Prostate gland (tissue), 2 donors: ENCODE results near the gene RADIL. TPM values are rescaled to one million over a fixed set of nuclear protein-coding genes. Genes with fewer than 3 reads are reported as not detected.

Experiments
- DNase-seq: peaks from one replicate; pipeline ENCODE4 v3.0.0-alpha.2; 2019; ENCODE audit warnings: low spot score
- H3K27ac ChIP-seq, 2 donors: fragments of 200-600 bp; sonication (generic); 2 replicates each; pipeline ENCODE4 v1.5.1; 2017 to 2019
- H3K27me3 ChIP-seq: fragments of 200-600 bp; sonication (generic); replicated peaks from 2 replicates; pipeline ENCODE4 v1.5.1; 2019; ENCODE audit not compliant: insufficient read depth
- H3K36me3 ChIP-seq, 2 donors: fragments of 200-600 bp; sonication (generic); 1 replicate in 1 of 2; 2 replicates in 1 of 2; pipeline versions ENCODE4 v1.5.1 to v1.8.1; 2017 to 2019
- H3K4me1 ChIP-seq: fragments of 200-600 bp; sonication (generic); replicated peaks from 2 replicates; pipeline ENCODE4 v1.5.1; 2019
- H3K4me3 ChIP-seq, 2 donors: fragments of 200-600 bp; sonication (generic); 2 replicates each; pipeline ENCODE4 v1.5.1; 2017 to 2019
- H3K9me3 ChIP-seq: fragments of 200-600 bp; sonication (generic); 2 replicates; pipeline ENCODE4 v1.5.1; 2017
- CTCF ChIP-seq, 4 experiments: fragments of 200-600 bp in 2 of 4; fragments of 450-650 bp in 2 of 4; sonication (generic) in 2 of 4; IDR thresholded peaks; 1 replicate in 3 of 4; 2 replicates in 1 of 4; pipeline ENCODE4 v1.5.1; 2016 to 2019; ENCODE audit warnings: antibody characterized with exemption in 4 of 4, mild to moderate bottlenecking in 2 of 4, moderate library complexity in 2 of 4
- POLR2A ChIP-seq: fragments of 450-650 bp; IDR thresholded peaks from one replicate; pipeline ENCODE4 v1.6.1; 2016; ENCODE audit warnings: antibody characterized with exemption, mild to moderate bottlenecking
- POLR2AphosphoS5 ChIP-seq: sonication (generic); formaldehyde crosslinking; IDR thresholded peaks from one replicate; pipeline ENCODE4 v1.6.1; 2017; ENCODE audit warnings: antibody characterized with exemption
- WGBS: methylation state at CpG from one replicate; pipeline ENCODE4 v1.1.5; 2018; 5-methylcytosine and 5-hydroxymethylcytosine counted together
- intact Hi-C: fragments of 100-400 bp; cut with DNase I; formaldehyde crosslinking; loops from one replicate; pipeline ENCODE4 v1.14.2; 2022
- total RNA-seq, 2 donors: library from RNA; depleted of rRNA; stranded (reverse); fragments of >200 nt; gene quantifications; one replicate each; pipeline ENCODE4 v1.1.0, GENCODE V29; 2016

The RADIL gene
- total RNA-seq, 2 donors from 2014 or later = 1.8 to 12.0 TPM

- 57% methylated on average over 1 of the region's 1 CpG for WGBS
- no peaks in the 10 kb centered on the region for H3K27me3 ChIP-seq
- TF ChIP-seq POLR2AphosphoS5 (no peak), CTCF (IDR thresholded peaks at IDR 0.05) (no peak), POLR2A (no peak)
- no peak for DNase-seq
- H3K4me3 ChIP-seq = no peak overlapping the region
- H3K9me3 ChIP-seq = no peaks in the 10 kb centered on the region
- no peaks in the 10 kb centered on the region for H3K4me1 ChIP-seq
- H3K27ac ChIP-seq = no peak overlapping the region
- intact Hi-C loops = loop anchor here (10.0 kb wide), 1 partner anchor 55 kb away; no protein-coding TSS in a partner anchor
- H3K36me3 ChIP-seq = no peaks in the 10 kb centered on the region
Observed at GRCh38 chr7:4889682-4890081, 6.2 kb upstream of the RADIL start.

DNA sequence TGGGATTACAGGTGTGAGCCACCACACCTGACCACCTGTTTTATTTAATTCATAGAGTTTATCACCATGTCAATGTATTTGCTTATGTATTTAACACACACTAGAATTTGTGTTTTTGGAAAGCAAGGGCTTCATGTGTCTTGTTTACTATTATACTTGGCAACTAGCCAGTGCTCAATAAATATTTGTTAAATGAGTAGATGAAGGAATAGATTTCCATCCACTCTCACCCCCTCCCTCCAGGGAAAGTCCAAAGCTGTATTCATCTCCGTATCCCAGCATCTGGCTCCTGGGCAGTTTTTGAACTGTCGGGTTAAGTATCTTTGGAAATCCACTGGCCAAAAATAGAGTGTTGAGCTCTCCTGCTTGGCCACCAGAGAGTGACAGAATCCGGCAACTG is 4.6 kb upstream of the RADIL start:
- Histone ChIP-seq H3K27ac (no peak overlapping the region), H3K4me1 (no peaks in the 10 kb centered on the region), H3K27me3 (no peaks in the 10 kb centered on the region), H3K9me3 (no peaks in the 10 kb centered on the region), H3K4me3 (no peak overlapping the region), H3K36me3 (no peaks in the 10 kb centered on the region)
- intact Hi-C loops = loop anchor here (10.0 kb wide), 1 partner anchor 53 kb away; no protein-coding TSS in a partner anchor
- no peak for DNase-seq
- no peak for TF ChIP-seq CTCF (IDR thresholded peaks at IDR 0.05)
- WGBS = 66% methylated on average over 3 of the region's 3 CpGs

GRCh38 chr7:4886671-4887070 is 3.2 kb upstream of the RADIL start:
- Histone ChIP-seq H3K9me3 (no peaks in the 10 kb centered on the region), H3K27me3 (no peaks in the 10 kb centered on the region), H3K27ac (no peak overlapping the region), H3K4me3 (no peak overlapping the region), H3K36me3 (no peaks in the 10 kb centered on the region), H3K4me1 (no peaks in the 10 kb centered on the region)
- TF ChIP-seq CTCF (IDR thresholded peaks at IDR 0.05) (no peak), POLR2AphosphoS5 (no peak), POLR2A (no peak)
- WGBS = 61% methylated on average over 1 of the region's 1 CpG
- DNase-seq = no peak
- intact Hi-C loops = loop anchor here (10.0 kb wide), 1 partner anchor 52 kb away; no protein-coding TSS in a partner anchor

DNA sequence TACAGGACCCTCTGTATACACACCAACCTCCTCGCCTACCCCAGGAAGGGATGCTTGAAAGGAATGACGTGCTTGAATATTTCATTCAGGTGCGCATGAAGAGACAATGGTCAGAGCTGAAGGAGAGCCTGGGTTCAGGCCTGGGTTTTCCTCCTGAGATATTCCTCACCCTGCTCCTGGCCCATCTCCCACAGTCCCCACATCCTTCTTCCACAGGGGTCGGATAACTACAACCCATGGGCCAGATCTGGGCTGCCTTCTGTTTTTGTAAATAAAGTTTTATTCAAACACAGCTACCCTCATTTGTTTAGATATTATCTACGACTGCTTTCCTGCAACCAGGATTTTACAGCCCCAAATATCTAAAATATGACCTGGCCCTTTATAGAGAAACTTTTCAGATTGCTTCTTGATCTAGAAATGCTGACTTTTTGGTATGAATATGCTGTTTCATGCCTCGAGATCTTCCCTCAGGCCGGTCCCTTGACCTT is 1.8 kb upstream of the RADIL start:
- TF ChIP-seq POLR2A = no peak
- Histone ChIP-seq H3K4me1 (no peaks in the 10 kb centered on the region), H3K27ac (no peak overlapping the region), H3K4me3 (no peak overlapping the region), H3K27me3 (no peaks in the 10 kb centered on the region), H3K36me3 (no peaks in the 10 kb centered on the region), H3K9me3 (no peaks in the 10 kb centered on the region)
- DNase-seq = no peak
- intact Hi-C loops = loop anchor here (10.0 kb wide), 1 partner anchor 51 kb away; no protein-coding TSS in a partner anchor
- WGBS = 87% methylated on average over 7 of the region's 7 CpGs

GRCh38 chr7:4884164-4884563 is 648 bp upstream of the RADIL start:
- Histone ChIP-seq H3K4me1 (no peaks in the 10 kb centered on the region), H3K9me3 (no peaks in the 10 kb centered on the region), H3K27me3 (no peaks in the 10 kb centered on the region), H3K27ac (no peak overlapping the region), H3K4me3 (no peak overlapping the region), H3K36me3 (no peaks in the 10 kb centered on the region)
- TF ChIP-seq CTCF (IDR thresholded peaks at IDR 0.05) (no peak), POLR2A (no peak), POLR2AphosphoS5 (no peak)
- WGBS = 79% methylated on average over 10 of the region's 10 CpGs
- DNase-seq = no peak
- intact Hi-C loops = loop anchor here (5.0 to 10.0 kb wide), 2 partner anchors 49 to 87 kb away; no protein-coding TSS in a partner anchor
